ENCODE measurements around the gene SMLR1. TPM values are rescaled to one million over a fixed set of nuclear protein-coding genes. Genes with fewer than 3 reads are reported as not detected.

The SMLR1 gene
- total RNA-seq, 2 donors from 2014 or later: 0.40 to 0.42 TPM

GRCh38 chr6:130862370-130862769, 35.2 kb downstream of the SMLR1 start:
- Mint-ChIP-seq H3K9me3 (no peaks in the 10 kb centered on the region), H3K27ac (no peak overlapping the region), H3K4me1 (no peaks in the 10 kb centered on the region), H3K27me3 (ENCODE audit: insufficient read depth) (no peaks in the 10 kb centered on the region), H3K36me3 (ENCODE audit: low read depth) (peaks cover 49% of the 10 kb centered on the region), H3K4me3 (no peak overlapping the region)
- H3K27ac ChIP-seq (ENCODE audit: low read depth, low read length): no peak overlapping the region
- no peak overlapping the region for H3K4me3 ChIP-seq (ENCODE audit: low read length)
- DNase-seq: no peak
- H3K9me3 ChIP-seq (ENCODE audit: control insufficient read depth, low read length): no peaks in the 10 kb centered on the region
- TF ChIP-seq CTCF (conservative IDR thresholded peaks at IDR 0.05): no peak
- no peaks in the 10 kb centered on the region for H3K27me3 ChIP-seq (ENCODE audit: control insufficient read depth, insufficient read depth, low read length, poor library complexity, severe bottlenecking)
- H3K9ac ChIP-seq (ENCODE audit: extremely low read depth, low read length, poor library complexity, severe bottlenecking): no peak overlapping the region
- H3K36me3 ChIP-seq (ENCODE audit: control insufficient read depth, insufficient read depth, low read length): peaks cover 60% of the 10 kb centered on the region
- WGBS, 2 experiments (ENCODE audit: insufficient coverage in 1 of 2, insufficient read length in 1 of 2): 96 to 100% methylated on average over 1 to 2 of the region's 2 CpGs
- no peaks in the 10 kb centered on the region for H3K4me1 ChIP-seq (ENCODE audit: control insufficient read depth, insufficient read depth, low read length)

- Mint-ChIP-seq H3K36me3 (ENCODE audit: low read depth) (peaks cover 42% of the 10 kb centered on the region), H3K27me3 (ENCODE audit: insufficient read depth) (no peaks in the 10 kb centered on the region), H3K9me3 (no peaks in the 10 kb centered on the region), H3K4me3 (no peak overlapping the region), H3K27ac (no peak overlapping the region), H3K4me1 (no peaks in the 10 kb centered on the region)
- no peak overlapping the region for H3K9ac ChIP-seq (ENCODE audit: extremely low read depth, low read length, poor library complexity, severe bottlenecking)
- WGBS, 2 experiments (ENCODE audit: insufficient coverage in 1 of 2, insufficient read length in 1 of 2): 91 to 96% methylated on average over 3 to 4 of the region's 4 CpGs
- no peak overlapping the region for H3K4me3 ChIP-seq (ENCODE audit: low read length)
- no peaks in the 10 kb centered on the region for H3K4me1 ChIP-seq (ENCODE audit: control insufficient read depth, insufficient read depth, low read length)
- no peak for DNase-seq
- no peak overlapping the region for H3K27ac ChIP-seq (ENCODE audit: low read depth, low read length)
- peaks cover 56% of the 10 kb centered on the region for H3K36me3 ChIP-seq (ENCODE audit: control insufficient read depth, insufficient read depth, low read length)
- no peaks in the 10 kb centered on the region for H3K27me3 ChIP-seq (ENCODE audit: control insufficient read depth, insufficient read depth, low read length, poor library complexity, severe bottlenecking)
- TF ChIP-seq CTCF (conservative IDR thresholded peaks at IDR 0.05): no peak
- no peaks in the 10 kb centered on the region for H3K9me3 ChIP-seq (ENCODE audit: control insufficient read depth, low read length)
Measured at GRCh38 chr6:130863415-130864230, 36.4 kb downstream of the SMLR1 start.

GRCh38 chr6:130864344-130864743, 37.1 kb downstream of the SMLR1 start:
- Mint-ChIP-seq H3K4me3 (no peak overlapping the region), H3K4me1 (no peaks in the 10 kb centered on the region), H3K27ac (no peak overlapping the region), H3K9me3 (no peaks in the 10 kb centered on the region), H3K36me3 (ENCODE audit: low read depth) (peaks cover 42% of the 10 kb centered on the region), H3K27me3 (ENCODE audit: insufficient read depth) (no peaks in the 10 kb centered on the region)
- no peak overlapping the region for H3K4me3 ChIP-seq (ENCODE audit: low read length)
- DNase-seq: no peak
- peaks cover 58% of the 10 kb centered on the region for H3K36me3 ChIP-seq (ENCODE audit: control insufficient read depth, insufficient read depth, low read length)
- 90 to 94% methylated on average over 8 to 11 of the region's 11 CpGs for WGBS, 2 experiments (ENCODE audit: insufficient coverage in 1 of 2, insufficient read length in 1 of 2)
- no peak overlapping the region for H3K27ac ChIP-seq (ENCODE audit: low read depth, low read length)
- no peak overlapping the region for H3K9ac ChIP-seq (ENCODE audit: extremely low read depth, low read length, poor library complexity, severe bottlenecking)
- H3K9me3 ChIP-seq (ENCODE audit: control insufficient read depth, low read length): no peaks in the 10 kb centered on the region
- TF ChIP-seq CTCF (conservative IDR thresholded peaks at IDR 0.05): no peak
- H3K4me1 ChIP-seq (ENCODE audit: control insufficient read depth, insufficient read depth, low read length): no peaks in the 10 kb centered on the region
- H3K27me3 ChIP-seq (ENCODE audit: control insufficient read depth, insufficient read depth, low read length, poor library complexity, severe bottlenecking): no peaks in the 10 kb centered on the region
